ENCODE data around the gene PHKG1. TPM values are rescaled to one million over a fixed set of nuclear protein-coding genes. Genes with fewer than 3 reads are reported as not detected.

The PHKG1 gene
- total and polyA plus RNA-seq, 10 of the 15 experiments (the other 5 are each of a cell fraction or from before 2014, with no cell fraction given): 0.08 to 1.6 (median 0.44) TPM

GRCh38 chr7:56063882-56064625 is 28.7 kb downstream of the PHKG1 start, which contains the start of gene SUMF2 (continued):
- TF ChIP-seq IRF3 (IDR thresholded peaks at IDR 0.05) (no peak), MXI1 (IDR thresholded peaks at IDR 0.05; ENCODE audit: low read depth, low read length) (peak; percentile 85), YY1 (IDR thresholded peaks at IDR 0.05; ENCODE audit: low read depth, low read length) (peak; percentile 76), DPF2 (IDR thresholded peaks at IDR 0.05) (peak; percentile 27; the same call in 1 of the 2 replicates), POLR2AphosphoS5 (IDR thresholded peaks at IDR 0.05; ENCODE audit: low read length) (peak; percentile 91), BRCA1 (IDR thresholded peaks at IDR 0.05; ENCODE audit: low read depth, low read length) (no peak), CEBPB (IDR thresholded peaks at IDR 0.05; ENCODE audit: borderline replicate concordance in 1 of 2, low read depth in 2 of 2, low read length in 2 of 2) (peak in 1 of 2 experiments; percentile 43; a peak in 2 of 4 replicates), MAX (IDR thresholded peaks at IDR 0.05; ENCODE audit: low read depth, low read length) (peak; percentile 51; the same call in 1 of the 2 replicates), CHD1 (IDR thresholded peaks at IDR 0.05; ENCODE audit: low read depth, low read length) (no peak), NBN (IDR thresholded peaks at IDR 0.05) (peak; percentile 32; the same call in 1 of the 2 replicates), NFYB (IDR thresholded peaks at IDR 0.05; ENCODE audit: insufficient read depth, low read depth, low read length) (no peak), STAT3 (IDR thresholded peaks at IDR 0.05; ENCODE audit: low read depth, low read length) (no peak), WRNIP1 (IDR thresholded peaks at IDR 0.05; ENCODE audit: borderline replicate concordance, low read depth, low read length) (no peak), RELA (IDR thresholded peaks at IDR 0.05; ENCODE audit: borderline replicate concordance, partially characterized antibody) (no peak), IKZF1 (conservative IDR thresholded peaks at IDR 0.05) (peak; percentile 100), CBFB (IDR thresholded peaks at IDR 0.05; ENCODE audit: low read depth) (peak; percentile 18), RAD21 (IDR thresholded peaks at IDR 0.05; ENCODE audit: insufficient read depth, low read depth, low read length) (no peak), BCL11A (IDR thresholded peaks at IDR 0.05; ENCODE audit: low read depth, low read length) (no peak), RELB (IDR thresholded peaks at IDR 0.05; ENCODE audit: low read depth) (no peak), ZBTB40 (IDR thresholded peaks at IDR 0.05; ENCODE audit: borderline replicate concordance) (no peak), TCF3 (IDR thresholded peaks at IDR 0.05; ENCODE audit: borderline replicate concordance, insufficient read depth, low read depth, low read length) (no peak), RBBP5 (conservative IDR thresholded peaks at IDR 0.05) (no peak), FOS (IDR thresholded peaks at IDR 0.05; ENCODE audit: borderline replicate concordance, extremely low read depth, insufficient read length) (no peak), CHD4 (IDR thresholded peaks at IDR 0.05) (no peak), NR2C2 (IDR thresholded peaks at IDR 0.05; ENCODE audit: borderline replicate concordance, control insufficient read depth, insufficient read length, low read depth) (no peak)
